ENCODE measurements around the gene IPO11. TPM values are rescaled to one million over a fixed set of nuclear protein-coding genes. Genes with fewer than 3 reads are reported as not detected.

IPO11 gene
- total RNA-seq, 2 donors from 2014 or later, result 17.5 to 39.8 TPM

DNA sequence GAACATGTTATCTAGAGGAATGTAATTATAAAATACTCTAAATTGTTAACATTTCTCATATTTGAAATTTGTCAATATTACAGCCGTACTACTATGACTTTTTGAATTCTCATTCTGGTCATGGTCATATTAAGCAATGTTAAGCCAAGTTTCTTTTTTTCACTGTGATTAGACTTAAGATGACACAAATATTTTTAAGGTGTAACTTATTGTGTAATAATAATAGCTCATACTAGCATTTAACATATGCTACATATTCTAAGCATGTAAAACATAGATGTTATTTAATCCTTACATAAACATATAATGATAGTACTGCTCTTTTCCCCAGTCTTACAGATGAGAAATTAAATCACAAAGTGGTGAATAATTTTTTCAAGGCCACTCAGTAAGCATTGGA, 130.2 kb downstream of the IPO11 start:
- Histone ChIP-seq H3K9me3 (no peaks in the 10 kb centered on the region), H3K27me3 (no peaks in the 10 kb centered on the region), H3K9ac (ENCODE audit: low read depth in 2 of 2, low read length in 2 of 2) (no peak overlapping the region), H3K36me3 (no peaks in the 10 kb centered on the region), H3K27ac (no peak overlapping the region), H3K4me1 (no peaks in the 10 kb centered on the region), H3K4me3 (no peak overlapping the region)
- TF ChIP-seq, protein P1, sequence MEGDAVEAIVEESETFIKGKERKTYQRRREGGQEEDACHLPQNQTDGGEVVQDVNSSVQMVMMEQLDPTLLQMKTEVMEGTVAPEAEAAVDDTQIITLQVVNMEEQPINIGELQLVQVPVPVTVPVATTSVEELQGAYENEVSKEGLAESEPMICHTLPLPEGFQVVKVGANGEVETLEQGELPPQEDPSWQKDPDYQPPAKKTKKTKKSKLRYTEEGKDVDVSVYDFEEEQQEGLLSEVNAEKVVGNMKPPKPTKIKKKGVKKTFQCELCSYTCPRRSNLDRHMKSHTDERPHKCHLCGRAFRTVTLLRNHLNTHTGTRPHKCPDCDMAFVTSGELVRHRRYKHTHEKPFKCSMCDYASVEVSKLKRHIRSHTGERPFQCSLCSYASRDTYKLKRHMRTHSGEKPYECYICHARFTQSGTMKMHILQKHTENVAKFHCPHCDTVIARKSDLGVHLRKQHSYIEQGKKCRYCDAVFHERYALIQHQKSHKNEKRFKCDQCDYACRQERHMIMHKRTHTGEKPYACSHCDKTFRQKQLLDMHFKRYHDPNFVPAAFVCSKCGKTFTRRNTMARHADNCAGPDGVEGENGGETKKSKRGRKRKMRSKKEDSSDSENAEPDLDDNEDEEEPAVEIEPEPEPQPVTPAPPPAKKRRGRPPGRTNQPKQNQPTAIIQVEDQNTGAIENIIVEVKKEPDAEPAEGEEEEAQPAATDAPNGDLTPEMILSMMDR (IDR thresholded peaks at IDR 0.05), result no peak
- DNase-seq, result no peak
- intact Hi-C loops (cut with DNase I), result no loop called here

DNA sequence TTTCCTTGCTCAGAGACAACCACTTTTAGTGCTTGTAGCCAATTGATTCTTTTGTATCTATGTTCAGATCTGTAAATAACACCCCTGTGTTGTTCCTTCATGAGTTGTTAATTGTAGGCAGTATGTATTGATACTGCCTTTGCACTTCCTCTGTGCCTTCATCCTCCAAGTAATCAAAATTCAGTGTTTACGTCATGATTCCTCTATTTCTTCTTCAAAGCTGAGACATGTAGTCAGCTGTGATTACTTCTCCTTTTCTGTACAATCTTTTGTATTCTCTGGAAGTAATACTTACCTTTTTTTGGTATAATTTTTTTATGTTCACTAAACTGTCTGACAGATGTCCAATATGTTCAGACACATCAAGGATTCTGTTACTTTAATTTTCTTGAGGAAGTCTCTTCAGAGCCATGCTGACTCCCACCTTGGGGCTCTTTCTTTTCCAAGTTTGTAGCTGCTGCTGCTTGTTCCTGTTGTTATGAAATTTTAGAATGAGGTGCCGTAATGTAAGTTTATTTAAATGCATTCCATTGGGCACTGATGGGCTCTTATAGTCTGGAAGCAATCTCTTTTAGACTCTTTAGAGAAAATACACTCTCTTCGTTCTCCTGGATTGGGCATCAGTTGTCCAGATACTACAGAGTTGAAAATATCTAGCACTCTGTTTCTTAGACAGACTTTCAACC, 135.5 kb downstream of the IPO11 start:
- intact Hi-C loops (cut with DNase I), result no loop called here
- no peaks in the 10 kb centered on the region for H3K27me3 ChIP-seq
- H3K27ac ChIP-seq, result no peak overlapping the region
- no peak for DNase-seq
- H3K36me3 ChIP-seq, result no peaks in the 10 kb centered on the region
- TF ChIP-seq, protein P1 (IDR thresholded peaks at IDR 0.05), result no peak
- no peaks in the 10 kb centered on the region for H3K9me3 ChIP-seq
- no peaks in the 10 kb centered on the region for H3K4me1 ChIP-seq
- no peak overlapping the region for H3K9ac ChIP-seq (ENCODE audit: low read depth in 2 of 2, low read length in 2 of 2)
- H3K4me3 ChIP-seq, result no peak overlapping the region

GRCh38 chr5:62550103-62550502, 137.5 kb downstream of the IPO11 start:
- Histone ChIP-seq H3K4me1 (no peaks in the 10 kb centered on the region), H3K27ac (no peak overlapping the region), H3K27me3 (no peaks in the 10 kb centered on the region), H3K4me3 (no peak overlapping the region), H3K9me3 (no peaks in the 10 kb centered on the region), H3K36me3 (no peaks in the 10 kb centered on the region), H3K9ac (ENCODE audit: low read depth in 2 of 2, low read length in 2 of 2) (no peak overlapping the region)
- intact Hi-C loops (cut with DNase I), result no loop called here
- no peak for DNase-seq
- TF ChIP-seq, protein P1 (IDR thresholded peaks at IDR 0.05), result no peak

DNA sequence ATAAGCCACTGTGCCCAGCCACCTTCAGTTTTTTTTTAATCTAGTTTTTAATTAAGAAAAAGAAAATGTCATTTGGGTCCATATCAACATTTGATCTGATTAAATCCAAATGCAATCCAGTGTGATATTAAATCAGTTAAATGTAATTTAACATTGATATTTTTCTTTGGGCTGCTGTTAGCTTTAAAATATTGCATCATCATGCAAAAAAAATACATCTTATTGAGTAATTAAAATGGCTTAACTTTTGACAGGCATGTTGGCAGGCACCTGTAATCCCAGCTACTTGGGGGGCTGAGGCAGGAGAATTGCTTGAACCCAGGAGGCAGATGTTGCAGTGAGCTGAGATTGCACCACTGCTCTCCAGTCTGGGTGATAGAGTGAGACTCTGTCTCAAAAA, 143.4 kb downstream of the IPO11 start:
- H3K9me3 ChIP-seq, result no peaks in the 10 kb centered on the region
- H3K9ac ChIP-seq (ENCODE audit: low read depth in 2 of 2, low read length in 2 of 2), result no peak overlapping the region
- TF ChIP-seq, protein P1 (IDR thresholded peaks at IDR 0.05), result no peak
- H3K36me3 ChIP-seq, result no peaks in the 10 kb centered on the region
- H3K27ac ChIP-seq, result no peak overlapping the region
- H3K4me1 ChIP-seq, result no peaks in the 10 kb centered on the region
- H3K4me3 ChIP-seq, result no peak overlapping the region
- no peak for DNase-seq
- intact Hi-C loops (cut with DNase I), result no loop called here
- no peaks in the 10 kb centered on the region for H3K27me3 ChIP-seq

- TF ChIP-seq, protein P1 (IDR thresholded peaks at IDR 0.05), result no peak
Measured at GRCh38 chr5:62558941-62559340, 146.4 kb downstream of the IPO11 start.

More at GRCh38 chr5:62558941-62559340, 146.4 kb downstream of the IPO11 start:
- Histone ChIP-seq H3K4me1 (no peaks in the 10 kb centered on the region), H3K36me3 (no peaks in the 10 kb centered on the region), H3K27ac (no peak overlapping the region), H3K9ac (ENCODE audit: low read depth in 2 of 2, low read length in 2 of 2) (no peak overlapping the region), H3K4me3 (no peak overlapping the region), H3K27me3 (no peaks in the 10 kb centered on the region), H3K9me3 (no peaks in the 10 kb centered on the region)
- intact Hi-C loops (cut with DNase I), result no loop called here
- no peak for DNase-seq
